IMR-90 (cell line): ENCODE data around the gene BAIAP2.

ENCODE experiments used
- NFE2L2 ChIP-seq: fragments of 150-350 bp; IDR thresholded peaks from 2 replicates; pipeline ENCODE4 v1.6.1; 2016; ENCODE audit warnings: low read depth, mild to moderate bottlenecking, low read length
- POLR2A ChIP-seq: IDR thresholded peaks from 2 replicates; pipeline ENCODE4 v1.6.1; 2012; ENCODE audit warnings: mild to moderate bottlenecking, low read depth, low read length
- RAD21 ChIP-seq: IDR thresholded peaks from 2 replicates; pipeline ENCODE4 v1.6.1; 2012; ENCODE audit warnings: low read length, improper control_type of control experiment
- RCOR1 ChIP-seq: IDR thresholded peaks from 2 replicates; pipeline ENCODE4 v1.6.1; 2012; ENCODE audit warnings: mild to moderate bottlenecking, low read length, improper control_type of control experiment; ENCODE audit not compliant: insufficient replicate concordance
- SMC3 ChIP-seq: fragments of 150-350 bp; IDR thresholded peaks from 2 replicates; pipeline ENCODE4 v1.6.1; 2016; ENCODE audit warnings: low read depth, mild to moderate bottlenecking, antibody characterized with exemption, low read length, moderate library complexity
- USF2 ChIP-seq: fragments of 150-350 bp; IDR thresholded peaks from 2 replicates; pipeline ENCODE4 v1.6.1; 2017; ENCODE audit warnings: mild to moderate bottlenecking, antibody characterized with exemption, low read length, low read depth
- TF ChIP-seq, protein P1 (sequence below): conservative IDR thresholded peaks from 2 replicates; pipeline ENCODE4 v1.5.1; 2012; ENCODE audit warnings: mild to moderate bottlenecking, low read depth, low read length, improper control_type of control experiment

DNA sequence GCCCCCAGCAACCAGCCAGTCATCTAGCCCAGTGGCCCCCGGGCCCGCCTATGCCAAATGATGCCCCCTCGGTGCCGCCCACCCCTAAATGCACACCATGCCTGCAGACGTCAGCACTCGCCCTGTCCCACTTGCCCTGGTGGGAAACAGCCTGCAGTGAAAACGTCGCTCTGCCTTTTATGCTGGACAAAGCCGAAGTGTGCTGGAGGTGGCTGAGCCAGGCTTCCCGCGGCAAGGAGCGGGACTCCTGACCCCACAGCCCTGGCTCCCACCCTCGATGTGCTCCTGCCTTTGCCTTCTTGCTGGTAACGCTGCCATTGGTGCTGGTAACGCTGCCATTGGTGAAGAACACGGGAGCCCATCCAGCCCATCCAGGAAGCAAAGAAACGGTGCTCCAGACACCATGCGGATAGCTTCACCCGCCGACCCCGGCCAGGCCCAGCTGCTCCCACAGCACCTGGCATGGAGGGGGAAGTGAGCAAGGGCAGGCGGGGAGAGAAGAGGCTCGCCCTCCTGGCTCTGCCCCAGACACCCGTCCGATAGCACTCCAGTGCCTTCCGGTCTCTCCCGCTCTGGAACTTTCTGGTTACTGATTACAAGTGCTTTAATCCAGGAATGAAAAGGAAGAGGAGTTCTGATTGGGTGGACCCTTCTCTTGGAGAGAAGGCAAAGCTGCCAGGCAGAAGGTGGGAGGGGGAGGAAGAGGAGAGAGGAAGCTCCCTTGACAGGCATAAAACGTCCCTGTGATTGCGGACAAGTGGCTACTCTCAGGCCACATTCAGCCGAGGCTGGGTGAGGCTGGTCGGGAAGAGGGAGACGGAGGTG, 4.0 kb upstream of the BAIAP2 start:
- TF ChIP-seq, protein P1, sequence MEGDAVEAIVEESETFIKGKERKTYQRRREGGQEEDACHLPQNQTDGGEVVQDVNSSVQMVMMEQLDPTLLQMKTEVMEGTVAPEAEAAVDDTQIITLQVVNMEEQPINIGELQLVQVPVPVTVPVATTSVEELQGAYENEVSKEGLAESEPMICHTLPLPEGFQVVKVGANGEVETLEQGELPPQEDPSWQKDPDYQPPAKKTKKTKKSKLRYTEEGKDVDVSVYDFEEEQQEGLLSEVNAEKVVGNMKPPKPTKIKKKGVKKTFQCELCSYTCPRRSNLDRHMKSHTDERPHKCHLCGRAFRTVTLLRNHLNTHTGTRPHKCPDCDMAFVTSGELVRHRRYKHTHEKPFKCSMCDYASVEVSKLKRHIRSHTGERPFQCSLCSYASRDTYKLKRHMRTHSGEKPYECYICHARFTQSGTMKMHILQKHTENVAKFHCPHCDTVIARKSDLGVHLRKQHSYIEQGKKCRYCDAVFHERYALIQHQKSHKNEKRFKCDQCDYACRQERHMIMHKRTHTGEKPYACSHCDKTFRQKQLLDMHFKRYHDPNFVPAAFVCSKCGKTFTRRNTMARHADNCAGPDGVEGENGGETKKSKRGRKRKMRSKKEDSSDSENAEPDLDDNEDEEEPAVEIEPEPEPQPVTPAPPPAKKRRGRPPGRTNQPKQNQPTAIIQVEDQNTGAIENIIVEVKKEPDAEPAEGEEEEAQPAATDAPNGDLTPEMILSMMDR = no peak
- no peak for TF ChIP-seq RCOR1
- TF ChIP-seq SMC3 = no peak
- no peak for TF ChIP-seq POLR2A
- TF ChIP-seq USF2 = no peak
- no peak for TF ChIP-seq RAD21
- no peak for TF ChIP-seq NFE2L2
